Activated gamma-delta T cell treated with anti-CD3 and anti-CD28 coated beads, Interleukin-2, amount 50 U/mL, for 16 hours (primary cell): ENCODE measurements around the gene STPG4.

Experiments
- DNase-seq: peaks from one replicate; pipeline ENCODE4 v3.0.0-alpha.2; 2020; ENCODE audit warnings: low read depth

The STPG4 gene

DNA sequence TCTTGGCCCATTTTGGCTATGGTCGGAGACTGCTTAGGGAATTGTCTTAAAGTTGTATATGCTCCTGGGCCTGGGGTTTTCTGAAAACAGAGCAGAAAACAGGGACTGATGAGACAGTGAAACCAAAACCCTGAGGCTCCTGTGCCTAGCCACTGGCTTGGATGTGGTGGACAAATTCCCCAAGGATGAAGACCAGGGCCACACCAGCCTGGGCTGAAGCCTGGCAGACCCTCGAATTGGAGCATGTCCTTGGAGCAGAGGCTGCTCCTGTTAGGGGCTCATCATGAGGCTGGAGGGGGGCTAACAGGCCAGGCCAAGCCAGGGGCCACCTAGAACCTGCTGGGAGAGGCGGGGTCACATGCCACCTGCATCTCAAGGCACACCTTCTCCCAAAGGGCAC, 68.1 kb downstream of the STPG4 start:
- DNase-seq = no peak

DNA sequence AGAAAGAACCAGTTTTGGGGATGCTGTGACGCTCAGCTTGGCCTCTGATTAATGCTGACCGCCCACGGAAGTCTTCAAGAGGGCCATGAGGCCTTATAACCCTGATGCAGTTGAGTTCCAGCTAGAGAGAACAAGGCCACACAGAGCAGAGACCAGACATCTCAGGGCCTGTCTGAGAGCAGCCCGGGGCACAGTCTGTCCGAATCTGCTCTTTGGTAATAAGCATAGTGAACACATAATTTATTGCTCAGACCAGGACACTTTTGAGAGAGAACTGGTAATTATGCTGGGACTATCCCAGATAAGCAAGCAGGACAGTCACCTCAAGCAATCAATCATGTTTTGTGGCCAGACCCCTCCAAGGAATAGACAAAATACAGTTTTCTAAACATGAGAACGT, 68.5 kb downstream of the STPG4 start:
- DNase-seq = no peak

DNA sequence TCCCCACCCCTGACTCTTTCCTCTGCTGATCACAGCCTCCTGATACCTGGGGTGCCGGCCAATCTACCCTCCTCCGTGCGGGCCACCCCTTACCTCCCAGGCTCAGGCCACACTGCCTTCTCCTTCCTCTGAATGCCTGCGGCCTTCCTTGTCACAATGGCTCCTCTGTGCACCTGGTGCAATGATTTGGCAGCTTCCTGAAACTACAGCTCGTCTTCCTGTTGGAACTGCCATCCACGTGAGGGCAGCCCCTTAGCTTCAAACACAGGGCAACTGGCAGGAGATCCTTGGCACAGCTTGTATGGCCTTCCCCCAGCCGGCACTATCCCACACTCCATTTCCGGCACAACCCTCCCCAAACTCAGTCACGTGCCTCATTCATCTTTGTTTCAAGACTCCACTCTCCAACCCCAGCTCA, 69.0 kb downstream of the STPG4 start:
- no peak for DNase-seq

DNA sequence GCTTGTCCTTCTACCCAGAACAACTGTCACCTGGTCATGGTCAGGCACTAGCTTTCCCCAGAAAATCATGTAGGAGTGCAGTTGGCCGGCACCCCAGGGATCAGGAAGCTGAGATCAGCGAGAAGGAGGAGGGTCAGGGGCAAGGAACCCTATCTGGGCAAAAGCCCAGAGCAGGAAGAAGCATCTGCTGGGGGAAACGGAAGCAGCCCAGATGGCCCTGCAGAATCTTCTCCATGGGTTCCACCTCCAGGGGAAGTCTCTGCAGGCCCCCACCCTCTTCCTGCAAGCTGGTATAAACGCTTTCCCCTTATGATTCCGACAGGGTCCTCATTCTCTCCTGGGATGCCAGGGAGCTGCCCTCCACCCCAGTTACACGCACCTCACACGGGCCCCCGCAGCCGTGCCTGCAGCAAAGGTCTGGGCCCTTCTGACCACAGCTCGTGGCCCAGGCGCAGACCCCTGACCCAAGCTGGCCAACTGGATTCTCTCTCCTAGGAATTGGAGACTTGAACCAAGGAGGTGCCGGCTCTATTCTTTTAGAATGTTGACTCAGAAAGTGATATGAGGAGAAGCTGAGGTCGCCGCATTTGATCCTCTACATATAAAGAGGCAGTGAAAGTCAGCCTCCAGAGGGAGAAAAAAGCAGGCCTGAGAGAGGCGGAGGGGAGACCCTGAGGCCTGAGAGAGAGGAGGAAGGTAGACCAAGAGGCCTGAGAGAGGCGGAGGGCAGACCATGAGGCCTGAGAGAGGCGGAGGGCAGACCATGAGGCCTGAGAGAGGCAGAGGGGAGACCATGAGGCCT, 71.0 kb downstream of the STPG4 start:
- no peak for DNase-seq

DNA sequence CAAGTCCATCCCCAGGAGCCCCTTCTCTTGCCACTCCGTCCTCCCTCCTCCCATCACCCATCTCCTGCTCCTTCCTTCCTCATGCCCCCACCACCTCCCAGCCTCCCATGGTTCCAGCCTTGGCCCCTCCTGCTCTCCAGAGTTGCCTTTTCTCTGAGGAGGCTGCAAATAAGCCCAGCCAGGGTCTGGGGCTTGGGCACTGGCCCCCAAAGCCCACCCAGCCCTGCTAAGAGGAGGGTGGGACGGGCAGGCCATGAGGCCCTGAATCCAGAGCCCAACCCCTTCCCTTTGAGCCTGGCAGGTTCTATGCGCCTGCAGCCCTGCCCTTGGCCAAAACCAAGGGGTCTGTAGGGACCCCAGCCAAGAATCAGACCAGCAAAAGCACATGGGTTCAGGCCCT, 71.6 kb downstream of the STPG4 start:
- no peak for DNase-seq

DNA sequence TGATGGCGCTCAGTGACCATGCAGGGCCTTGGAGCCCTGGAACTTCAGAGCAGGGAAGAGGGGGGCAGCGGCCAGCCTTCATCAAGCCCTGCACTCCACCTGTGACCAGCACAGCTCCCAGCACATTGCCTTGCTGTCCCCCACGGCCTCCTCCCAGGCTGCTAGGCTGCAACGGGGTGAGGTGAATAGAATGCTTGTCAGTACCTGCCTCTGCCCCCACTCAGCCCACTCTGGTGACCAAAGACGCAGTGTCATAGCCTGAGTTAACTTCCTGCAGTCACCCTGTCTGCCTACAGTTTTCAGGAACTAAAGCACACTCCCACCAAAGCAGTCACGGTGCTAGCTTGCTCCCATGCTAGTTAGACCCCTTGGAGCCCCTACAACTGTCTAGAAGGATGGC, 72.1 kb downstream of the STPG4 start:
- no peak for DNase-seq

DNA sequence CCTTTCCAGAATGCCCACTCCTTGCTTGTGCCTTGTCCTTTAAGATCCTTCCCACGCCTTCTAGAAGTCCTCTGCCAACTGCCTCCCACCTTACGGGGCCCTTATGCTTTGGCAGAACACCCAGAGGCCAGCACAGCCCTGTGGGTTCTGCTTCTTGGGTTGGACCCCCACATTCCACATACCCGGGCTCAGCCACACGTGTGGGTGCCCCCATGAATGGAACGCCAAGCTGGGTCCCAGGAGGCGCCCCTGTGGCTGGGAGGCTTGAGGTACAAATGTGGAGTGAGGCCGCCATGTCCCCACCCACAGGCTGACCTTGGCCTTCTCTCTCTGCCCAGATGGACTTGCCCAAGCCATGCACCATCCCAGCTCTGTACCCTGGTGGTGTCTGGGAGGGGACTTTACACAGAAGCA, 74.2 kb downstream of the STPG4 start:
- DNase-seq = no peak

DNA sequence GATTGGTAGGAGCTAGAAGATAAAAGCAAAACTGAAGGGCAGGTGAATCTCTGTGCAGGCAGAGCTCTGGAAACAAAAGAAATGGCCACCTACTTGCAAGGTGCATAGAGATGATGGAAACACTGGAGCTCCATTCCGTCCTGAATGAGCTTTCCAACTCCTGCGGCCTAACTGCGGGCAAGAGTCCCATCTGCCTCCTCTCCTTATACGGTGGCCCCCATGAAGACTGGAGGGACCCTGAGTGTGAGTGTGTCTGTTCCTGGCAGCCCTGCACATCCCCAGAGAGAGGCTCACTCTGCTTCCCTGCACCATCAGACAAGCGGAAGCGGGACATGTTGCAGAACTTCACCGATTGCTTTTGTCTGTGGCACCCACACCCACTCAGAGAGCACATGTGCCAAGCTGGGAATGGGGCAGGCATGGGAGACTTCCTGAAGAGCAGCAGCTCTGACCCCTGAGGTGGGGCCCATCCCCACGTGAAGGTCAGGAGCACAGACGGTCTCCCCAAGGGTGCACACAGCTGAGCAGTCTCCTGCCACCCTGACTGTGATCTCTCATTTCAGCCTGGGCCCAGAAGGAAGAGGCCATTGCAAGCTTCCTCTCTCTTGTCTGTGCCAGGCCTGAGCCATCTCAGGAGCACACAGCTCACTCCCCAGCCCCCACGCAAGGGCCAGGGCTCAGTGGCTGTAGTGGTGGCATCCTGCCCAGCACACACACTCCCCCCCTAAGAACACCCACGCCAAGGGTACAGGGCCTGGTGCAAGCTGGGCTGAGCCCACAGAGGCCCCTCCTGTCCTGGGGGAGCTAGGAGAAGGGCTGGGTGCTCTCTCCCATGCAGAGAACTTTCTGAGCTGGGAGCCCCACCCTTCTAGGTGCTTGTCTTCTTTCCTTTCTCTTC, 75.3 kb downstream of the STPG4 start:
- no peak for DNase-seq

DNA sequence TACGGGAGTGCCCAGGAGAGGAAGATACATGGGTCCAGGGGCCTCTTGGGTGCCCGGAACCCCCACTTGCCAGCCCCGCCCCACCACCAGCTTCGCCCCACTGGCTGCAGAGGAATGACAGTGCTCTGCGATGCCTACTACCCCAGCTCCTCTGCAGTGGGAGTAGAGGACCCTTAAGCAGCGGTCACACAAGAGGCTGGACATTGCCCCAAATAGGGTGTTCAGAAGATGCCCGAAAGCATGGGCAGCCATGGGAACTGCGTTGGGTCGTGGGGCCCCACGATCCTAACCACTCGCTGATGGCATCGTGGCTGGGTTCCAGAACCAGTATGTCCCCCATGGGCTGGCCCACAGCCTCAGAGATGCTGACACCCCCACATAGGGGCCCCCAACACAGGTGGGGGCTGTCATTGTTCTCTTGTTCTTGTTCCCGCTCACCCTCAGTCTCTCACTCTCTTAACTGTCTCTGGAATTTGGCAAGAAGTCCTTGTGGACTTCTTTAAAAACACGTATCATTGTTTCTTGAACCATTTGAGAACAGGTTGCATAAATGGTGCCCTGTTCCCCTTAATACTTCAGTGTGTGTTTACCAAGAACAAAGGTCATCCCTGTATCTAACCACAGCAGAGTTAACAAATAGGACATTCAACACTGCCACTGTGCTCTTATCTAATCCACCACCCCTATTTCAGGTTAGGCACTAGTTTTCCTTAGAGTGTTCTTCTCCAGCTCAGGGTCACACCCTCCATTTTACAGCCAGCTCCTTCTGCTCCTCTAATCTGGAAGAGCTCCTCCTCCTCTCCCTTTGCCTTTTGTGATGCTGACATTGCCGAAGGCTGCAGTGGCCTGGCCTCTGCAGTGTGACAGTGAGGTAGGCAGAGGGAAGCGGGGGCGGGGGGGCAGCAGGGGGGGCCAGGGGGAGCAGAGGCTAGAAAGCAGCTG, 76.3 kb downstream of the STPG4 start:
- DNase-seq = no peak

DNA sequence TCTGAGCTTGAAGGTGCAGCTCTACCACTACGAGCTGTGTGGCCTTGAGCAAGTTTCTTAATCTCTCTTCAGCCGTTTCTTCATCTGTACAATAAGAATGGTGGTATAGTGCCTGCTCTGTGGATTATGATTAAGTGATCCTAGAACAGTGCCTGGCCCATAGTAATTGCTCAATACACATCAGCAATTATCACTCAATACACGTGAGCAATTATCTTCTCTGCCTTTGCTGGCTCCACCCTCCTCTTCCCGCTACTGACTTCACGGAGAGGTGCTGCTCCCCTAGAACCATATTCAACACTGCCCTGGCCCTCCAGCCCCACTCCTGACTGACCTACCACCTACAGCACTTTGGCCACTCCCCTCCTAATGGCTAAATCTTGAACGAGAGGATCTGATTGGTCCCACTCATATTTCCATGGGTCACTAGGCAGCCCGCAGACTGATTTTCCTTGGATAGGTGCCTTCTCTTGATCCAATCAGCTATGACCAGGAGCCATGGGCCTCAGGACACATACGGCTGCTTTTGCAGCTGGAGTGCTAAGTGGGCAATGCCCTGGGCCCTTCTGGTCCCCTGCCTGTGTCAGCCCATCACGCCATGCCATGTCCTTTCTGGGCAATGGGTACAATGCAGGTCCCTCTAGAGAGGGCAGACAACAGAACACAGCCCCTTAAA, 77.5 kb downstream of the STPG4 start:
- DNase-seq = no peak

DNA sequence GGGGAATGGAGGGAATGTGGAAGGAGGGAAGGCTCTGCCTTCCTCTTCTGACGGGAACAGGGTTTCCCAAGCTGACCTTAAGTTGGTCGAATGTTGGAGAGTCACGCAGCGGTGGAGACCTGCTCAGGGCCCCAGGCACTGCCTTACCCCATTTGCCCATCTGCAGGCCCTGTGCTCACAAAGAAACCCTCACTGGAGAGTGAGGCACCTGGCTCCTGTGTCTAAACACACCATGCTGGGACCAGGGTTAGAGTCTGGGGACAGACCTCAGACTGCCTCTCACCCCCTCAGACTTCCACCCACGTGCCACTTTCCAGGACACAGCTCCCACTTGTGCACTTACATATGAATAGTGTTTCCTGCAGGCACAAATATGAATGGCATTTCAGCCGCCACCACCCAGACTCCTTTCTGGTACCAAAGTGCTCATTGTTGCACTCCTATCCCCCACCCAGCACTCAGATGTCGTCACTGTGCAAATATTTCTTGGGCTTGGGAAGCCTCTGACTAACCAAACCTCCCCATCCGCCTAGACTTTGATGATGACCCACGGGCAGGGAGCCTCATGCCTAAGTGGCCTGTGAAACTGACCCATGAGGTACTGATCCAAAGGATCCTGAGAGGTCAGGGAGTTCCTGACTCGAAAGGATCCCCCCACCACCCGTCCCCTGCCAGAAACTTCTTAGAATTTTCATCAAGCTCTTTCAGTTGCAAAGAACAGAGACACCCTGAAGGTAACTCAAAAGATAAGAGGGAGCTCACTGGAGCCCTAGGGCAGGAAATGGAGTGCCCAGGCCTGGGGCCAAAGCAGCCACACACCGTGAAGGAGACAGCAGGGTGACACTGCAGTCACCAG, 78.3 kb downstream of the STPG4 start:
- no peak for DNase-seq

DNA sequence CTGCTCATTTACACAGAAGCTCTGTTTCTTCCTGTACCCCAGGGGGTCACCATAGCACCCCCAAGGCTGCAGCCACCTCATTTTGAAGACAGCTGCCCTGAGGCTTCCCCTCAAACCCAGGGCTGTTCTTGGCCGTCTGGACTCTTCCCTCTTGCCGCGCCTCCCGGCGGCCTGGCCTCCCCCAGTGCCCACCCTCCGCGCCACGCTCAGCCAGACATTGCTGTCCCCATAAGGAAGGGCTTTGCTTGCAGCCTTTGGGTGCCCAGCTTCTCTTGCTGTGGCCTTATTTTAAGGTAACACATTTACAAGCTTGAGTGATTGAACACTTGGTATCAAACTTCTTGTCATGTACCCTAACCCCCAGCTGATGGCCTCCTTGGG, 79.0 kb downstream of the STPG4 start:
- no peak for DNase-seq

DNA sequence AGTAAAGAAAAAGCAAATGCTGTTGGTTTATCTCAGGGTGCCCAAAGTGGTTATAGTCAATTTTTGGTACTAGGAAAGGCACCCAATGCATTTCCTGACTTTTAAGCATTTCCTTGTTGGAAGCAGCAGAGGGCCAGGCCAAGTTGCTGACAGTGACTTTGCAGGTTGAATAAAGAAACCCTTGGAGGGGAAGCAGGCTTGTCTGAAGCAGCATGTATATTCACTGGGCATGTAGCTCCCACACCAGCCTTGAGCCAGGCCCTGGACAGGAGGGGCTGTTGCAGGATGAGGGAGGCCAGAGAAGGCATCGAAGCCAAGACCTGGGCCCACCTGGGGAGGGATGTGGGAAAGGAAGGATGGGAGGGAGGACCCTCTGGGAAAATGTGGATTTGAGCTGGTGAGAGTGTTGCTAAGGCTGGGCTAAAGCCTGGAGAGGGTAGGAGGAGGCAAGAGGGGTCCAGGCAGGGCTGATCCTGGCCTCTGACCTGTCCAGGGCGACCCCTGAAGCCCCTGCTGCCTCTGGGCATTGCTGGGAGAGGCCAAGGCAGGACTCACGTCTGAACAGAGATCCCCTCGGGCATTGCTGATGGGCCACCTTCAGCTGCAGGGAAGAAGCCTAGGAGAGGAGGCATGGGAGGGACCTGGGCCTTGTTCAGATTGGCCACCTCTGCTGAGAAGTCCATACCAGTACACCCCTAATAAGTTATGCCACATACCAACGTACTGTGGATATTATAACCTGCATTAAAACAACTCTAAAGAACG, 79.6 kb downstream of the STPG4 start:
- DNase-seq = no peak

DNA sequence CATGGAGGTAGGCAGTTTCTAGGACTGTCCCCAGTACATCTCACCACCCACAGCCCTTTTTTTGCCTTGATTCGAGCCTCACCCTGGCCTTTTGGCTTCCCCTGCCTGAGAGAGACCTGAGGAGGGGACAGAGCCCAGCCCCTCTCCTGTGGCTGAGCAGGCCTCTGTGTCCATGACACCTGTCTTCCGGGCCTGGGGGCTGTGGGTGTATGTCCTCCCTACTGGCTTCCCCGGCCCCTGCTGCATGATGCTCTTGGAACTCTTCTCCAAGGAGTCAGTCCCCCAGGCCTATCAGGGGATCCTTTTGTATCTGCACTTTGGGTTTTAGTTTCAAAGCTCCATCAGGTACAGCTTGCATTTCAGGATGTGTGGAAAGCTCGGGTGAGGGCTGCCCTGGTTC, 80.4 kb downstream of the STPG4 start:
- no peak for DNase-seq

DNA sequence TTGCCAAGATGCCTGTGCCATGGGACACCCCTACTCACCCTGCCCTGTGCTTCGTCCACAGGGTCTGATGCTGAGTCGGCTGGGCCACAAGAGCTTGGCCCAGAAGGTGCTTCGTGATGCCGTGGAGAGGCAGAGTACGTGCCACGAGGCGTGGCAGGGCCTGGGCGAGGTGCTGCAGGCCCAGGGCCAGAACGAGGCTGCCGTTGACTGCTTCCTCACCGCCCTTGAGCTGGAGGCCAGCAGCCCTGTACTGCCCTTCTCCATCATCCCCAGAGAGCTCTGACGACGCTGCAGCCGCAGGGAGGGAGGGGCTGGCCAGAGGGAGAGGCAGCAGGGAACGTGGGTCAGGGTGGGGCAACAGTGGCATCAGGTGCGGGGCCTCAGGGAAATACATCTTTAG, 81.5 kb downstream of the STPG4 start:
- no peak for DNase-seq

DNA sequence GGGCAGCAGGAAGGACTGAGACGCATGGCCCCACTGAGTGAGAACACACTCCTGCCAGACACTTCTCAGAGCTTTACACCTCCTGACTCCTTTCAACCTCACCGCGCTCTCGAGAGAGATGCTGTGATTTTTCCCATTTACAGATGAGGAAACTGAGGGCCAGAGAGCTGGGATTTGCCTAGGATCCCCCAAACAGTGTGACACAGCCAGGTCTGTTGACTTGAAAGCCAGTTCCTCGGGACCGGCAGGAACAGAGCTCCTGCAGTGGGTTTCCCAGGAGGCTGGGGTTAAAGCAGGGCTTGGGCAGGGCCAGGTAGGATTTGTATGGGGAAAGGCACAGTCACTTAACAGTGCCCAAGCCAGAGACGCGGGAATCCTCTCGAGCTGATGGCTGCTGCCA, 81.9 kb downstream of the STPG4 start:
- DNase-seq = no peak

DNA sequence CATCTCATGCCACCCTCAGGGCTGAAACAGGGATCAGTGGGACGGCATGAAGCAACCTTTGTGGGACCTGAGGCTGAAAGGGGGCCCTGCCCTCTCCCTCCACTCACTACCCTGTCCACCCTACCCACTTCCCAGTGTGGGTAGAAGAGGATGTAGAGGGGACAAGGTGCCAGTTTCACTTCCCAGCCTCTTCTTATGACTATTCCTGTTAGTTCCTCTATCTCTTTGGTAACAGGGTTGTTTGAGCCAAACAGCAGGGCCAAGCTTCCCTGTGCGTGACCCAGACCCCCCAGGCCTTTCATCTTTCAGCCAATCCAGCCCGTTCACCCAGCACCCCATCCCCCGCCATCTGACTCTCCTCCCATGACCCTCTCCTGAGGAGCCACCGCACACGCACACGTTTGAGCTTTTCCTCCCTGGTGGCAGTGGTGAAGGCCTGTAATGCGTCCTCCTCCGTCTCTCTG, 82.3 kb downstream of the STPG4 start:
- no peak for DNase-seq

DNA sequence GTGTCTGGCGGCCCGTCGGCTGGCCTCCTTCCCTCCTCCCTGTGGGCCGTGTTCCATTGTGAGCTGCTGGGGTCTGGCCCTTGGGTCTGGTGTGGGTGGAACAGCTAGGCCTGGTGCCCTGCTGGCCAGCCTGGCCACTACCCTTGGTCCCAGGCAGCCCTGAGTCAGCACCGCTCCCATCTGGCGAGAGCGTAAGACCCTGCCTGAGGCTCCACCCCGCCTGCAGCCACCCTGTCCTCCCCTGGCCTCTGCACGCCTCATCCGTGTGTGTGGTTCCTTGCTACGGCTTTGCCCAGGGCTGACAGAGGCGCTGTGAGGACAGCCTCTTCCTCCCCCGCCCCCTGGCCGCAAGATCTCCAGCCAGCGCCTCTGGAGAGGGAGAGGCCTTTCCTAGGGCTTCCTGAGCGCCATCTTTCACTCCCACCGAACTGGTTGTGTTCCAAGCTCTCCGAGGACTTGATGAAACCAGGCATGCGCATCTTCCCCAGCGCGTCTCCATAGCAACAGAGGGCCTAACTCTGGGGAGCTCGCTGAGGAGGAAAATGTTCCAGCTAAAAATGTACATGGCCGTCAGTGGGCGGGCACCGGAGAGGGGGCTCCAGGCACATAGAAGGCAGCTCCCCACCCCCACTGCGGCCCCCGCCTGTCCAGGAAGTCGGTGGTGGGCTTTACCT, 83.0 kb downstream of the STPG4 start:
- DNase-seq = no peak
